Type B pancreatic cell (in vitro differentiated cells): Measurements from ENCODE around the gene KIF27. TPM values are rescaled to one million over a fixed set of nuclear protein-coding genes. Genes with fewer than 3 reads are reported as not detected.

ENCODE experiments used
- DNase-seq: peaks from one replicate; pipeline ENCODE4 v3.0.0; 2021; ENCODE audit warnings: mixed read lengths; ENCODE audit not compliant: unreplicated experiment; ENCODE audit errors: extremely low spot score
- H3K27ac Mint-ChIP-seq: 2 replicates; pipeline ENCODE4 v1.8.0; 2021; ENCODE audit warnings: mild to moderate bottlenecking, mixed read lengths
- H3K27me3 Mint-ChIP-seq: 2 replicates; pipeline ENCODE4 v1.8.0; 2021; ENCODE audit warnings: mixed read lengths
- H3K36me3 Mint-ChIP-seq: 2 replicates; pipeline ENCODE4 v1.8.0; 2021; ENCODE audit warnings: mixed read lengths
- H3K4me1 Mint-ChIP-seq: one replicate; pipeline ENCODE4 v1.8.0; 2021; ENCODE audit warnings: mixed read lengths; ENCODE audit not compliant: unreplicated experiment
- H3K4me3 Mint-ChIP-seq: 2 replicates; pipeline ENCODE4 v1.8.0; 2021; ENCODE audit warnings: mild to moderate bottlenecking, mixed read lengths
- H3K9me3 Mint-ChIP-seq: 2 replicates; pipeline ENCODE4 v1.8.0; 2021; ENCODE audit warnings: mixed read lengths
- CTCF ChIP-seq: fragments of 200-600 bp; sonication (generic); conservative IDR thresholded peaks from 2 replicates; pipeline ENCODE4 v1.5.0; 2021; ENCODE audit warnings: antibody characterized with exemption, mild to moderate bottlenecking
- total RNA-seq: library from RNA; stranded (reverse); gene quantifications from 2 replicates; pipeline ENCODE4 v1.2.1, GENCODE V29; 2021; ENCODE audit warnings: low replicate concordance

The KIF27 gene
- total RNA-seq, 1 donor from 2014 or later, result 13.3 TPM

- DNase-seq, result no peak
- TF ChIP-seq CTCF, result no peak
- Mint-ChIP-seq H3K36me3 (no peaks in the 10 kb centered on the region), H3K27me3 (no peaks in the 10 kb centered on the region), H3K9me3 (no peaks in the 10 kb centered on the region), H3K4me1 (peaks cover 12% of the 10 kb centered on the region), H3K27ac (no peak overlapping the region), H3K4me3 (no peak overlapping the region)
Observed at GRCh38 chr9:83932851-83933250, 11.6 kb upstream of the KIF27 start.

GRCh38 chr9:83932011-83932410, 10.8 kb upstream of the KIF27 start:
- no peaks in the 10 kb centered on the region for H3K9me3 Mint-ChIP-seq
- no peak for TF ChIP-seq CTCF
- no peak overlapping the region for H3K4me3 Mint-ChIP-seq
- DNase-seq, result no peak
- H3K36me3 Mint-ChIP-seq, result no peaks in the 10 kb centered on the region
- no peak overlapping the region for H3K27ac Mint-ChIP-seq
- H3K4me1 Mint-ChIP-seq, result peaks cover 10% of the 10 kb centered on the region
- H3K27me3 Mint-ChIP-seq, result no peaks in the 10 kb centered on the region

GRCh38 chr9:83930881-83931280, 9.6 kb upstream of the KIF27 start:
- Mint-ChIP-seq H3K36me3 (no peaks in the 10 kb centered on the region), H3K4me1 (peaks cover 10% of the 10 kb centered on the region), H3K27ac (no peak overlapping the region), H3K4me3 (no peak overlapping the region), H3K9me3 (no peaks in the 10 kb centered on the region), H3K27me3 (no peaks in the 10 kb centered on the region)
- no peak for DNase-seq
- no peak for TF ChIP-seq CTCF

- H3K4me3 Mint-ChIP-seq, result no peak overlapping the region
- H3K9me3 Mint-ChIP-seq, result no peaks in the 10 kb centered on the region
- H3K27ac Mint-ChIP-seq, result no peak overlapping the region
- no peak for DNase-seq
- H3K4me1 Mint-ChIP-seq, result no peaks in the 10 kb centered on the region
- no peaks in the 10 kb centered on the region for H3K27me3 Mint-ChIP-seq
- no peaks in the 10 kb centered on the region for H3K36me3 Mint-ChIP-seq
- no peak for TF ChIP-seq CTCF
Observed at GRCh38 chr9:83927591-83927990, 6.4 kb upstream of the KIF27 start.

GRCh38 chr9:83920469-83920926, 734 bp downstream of the KIF27 start:
- peak overlapping the region; percentile 93 for H3K27ac Mint-ChIP-seq
- no peaks in the 10 kb centered on the region for H3K27me3 Mint-ChIP-seq
- H3K9me3 Mint-ChIP-seq, result no peaks in the 10 kb centered on the region
- peak overlapping the region; percentile 90 for H3K4me3 Mint-ChIP-seq
- H3K4me1 Mint-ChIP-seq, result peaks cover 13% of the 10 kb centered on the region
- TF ChIP-seq CTCF, result no peak
- DNase-seq, result no peak
- peaks cover 9% of the 10 kb centered on the region for H3K36me3 Mint-ChIP-seq

- Mint-ChIP-seq H3K36me3 (peaks cover 9% of the 10 kb centered on the region), H3K9me3 (no peaks in the 10 kb centered on the region), H3K4me3 (peak overlapping the region; percentile 68), H3K4me1 (peaks cover 13% of the 10 kb centered on the region), H3K27ac (no peak overlapping the region), H3K27me3 (no peaks in the 10 kb centered on the region)
- no peak for TF ChIP-seq CTCF
- no peak for DNase-seq
Observed at GRCh38 chr9:83919111-83919510, 2.1 kb downstream of the KIF27 start.
